Measurements from ENCODE around the gene EXOSC7.
"Not testable (repeated sequence)": the region's sequence is repeated elsewhere in the genome, so short reads cannot be mapped to it uniquely, and the experiment has no call there.

The EXOSC7 gene

GRCh38 chr3:44942202-44942921 is 33.7 kb upstream of the EXOSC7 start:
- 94 to 97% methylated on average over 9 of the region's 9 CpGs for WGBS, 2 experiments
- Histone ChIP-seq H3K27ac (ENCODE audit: insufficient read depth, low read depth, low read length, poor library complexity, severe bottlenecking) (no peak overlapping the region), H3K4me1 (ENCODE audit: control insufficient read depth, insufficient read depth, low read length) (no peaks in the 10 kb centered on the region), H3K9me3 (ENCODE audit: control insufficient read depth, low read length) (no peaks in the 10 kb centered on the region), H3K36me3 (ENCODE audit: control insufficient read depth, insufficient read depth, low read length) (peaks cover 15% of the 10 kb centered on the region), H3K4me3 (ENCODE audit: insufficient read depth, low read depth, low read length) (no peak overlapping the region), H3K27me3 (ENCODE audit: control insufficient read depth, insufficient read depth, low read length, poor library complexity, severe bottlenecking) (no peaks in the 10 kb centered on the region)

DNA sequence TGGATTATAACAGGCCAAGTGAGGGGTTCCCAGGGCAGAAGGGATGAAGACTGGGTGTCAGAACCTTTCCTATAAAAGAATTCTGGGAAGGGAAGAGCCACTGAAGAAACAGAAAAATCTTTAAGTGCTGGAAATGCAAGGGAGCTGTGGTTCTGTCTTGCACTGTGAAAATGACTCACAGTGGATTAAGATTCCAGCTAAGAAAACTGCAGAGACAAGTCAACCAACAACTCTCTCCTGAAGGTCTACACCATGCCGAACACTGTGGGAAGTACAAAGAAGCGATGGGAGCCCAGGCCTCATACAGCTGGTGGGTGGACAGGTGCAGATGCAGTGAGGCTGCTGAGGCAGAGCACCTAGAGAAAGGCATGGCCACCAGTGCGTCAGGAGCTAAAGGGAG is 27.8 kb upstream of the EXOSC7 start:
- Histone ChIP-seq H3K27me3 (ENCODE audit: control insufficient read depth, insufficient read depth, low read length, poor library complexity, severe bottlenecking) (no peaks in the 10 kb centered on the region), H3K4me1 (ENCODE audit: control insufficient read depth, insufficient read depth, low read length) (peaks cover 7% of the 10 kb centered on the region), H3K27ac (ENCODE audit: insufficient read depth, low read depth, low read length, poor library complexity, severe bottlenecking) (no peak overlapping the region), H3K36me3 (ENCODE audit: control insufficient read depth, insufficient read depth, low read length) (peaks cover 7% of the 10 kb centered on the region), H3K9me3 (ENCODE audit: control insufficient read depth, low read length) (no peaks in the 10 kb centered on the region), H3K4me3 (ENCODE audit: insufficient read depth, low read depth, low read length) (no peak overlapping the region)
- WGBS, 2 experiments, result 93 to 96% methylated on average over 3 of the region's 3 CpGs

DNA sequence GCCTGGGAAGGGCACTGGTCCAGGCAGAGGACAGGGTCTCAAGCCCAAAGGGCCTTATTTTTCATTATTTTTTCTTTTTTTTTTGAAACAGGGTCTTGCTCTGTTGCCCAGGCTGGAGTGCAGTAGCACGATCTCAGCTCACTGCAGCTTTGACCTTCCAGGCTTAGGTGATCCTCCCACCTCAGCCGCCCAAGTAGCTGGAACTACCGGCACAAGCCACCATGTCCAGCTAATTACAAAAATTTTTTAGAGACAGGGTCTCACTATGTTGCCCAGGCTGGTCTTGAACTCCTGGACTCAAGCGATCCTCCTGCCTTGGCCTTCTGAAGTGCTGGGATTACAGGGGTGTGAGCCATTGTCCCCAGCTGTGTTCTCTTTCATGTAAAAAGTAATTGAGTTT is 26.3 kb upstream of the EXOSC7 start:
- H3K27ac ChIP-seq (ENCODE audit: insufficient read depth, low read depth, low read length, poor library complexity, severe bottlenecking); H3K4me1 ChIP-seq (ENCODE audit: control insufficient read depth, insufficient read depth, low read length); H3K36me3 ChIP-seq (ENCODE audit: control insufficient read depth, insufficient read depth, low read length); H3K27me3 ChIP-seq (ENCODE audit: control insufficient read depth, insufficient read depth, low read length, poor library complexity, severe bottlenecking); H3K4me3 ChIP-seq (ENCODE audit: insufficient read depth, low read depth, low read length); H3K9me3 ChIP-seq (ENCODE audit: control insufficient read depth, low read length): not testable (repeated sequence)
- 87 to 92% methylated on average over 4 of the region's 4 CpGs for WGBS, 2 experiments

DNA sequence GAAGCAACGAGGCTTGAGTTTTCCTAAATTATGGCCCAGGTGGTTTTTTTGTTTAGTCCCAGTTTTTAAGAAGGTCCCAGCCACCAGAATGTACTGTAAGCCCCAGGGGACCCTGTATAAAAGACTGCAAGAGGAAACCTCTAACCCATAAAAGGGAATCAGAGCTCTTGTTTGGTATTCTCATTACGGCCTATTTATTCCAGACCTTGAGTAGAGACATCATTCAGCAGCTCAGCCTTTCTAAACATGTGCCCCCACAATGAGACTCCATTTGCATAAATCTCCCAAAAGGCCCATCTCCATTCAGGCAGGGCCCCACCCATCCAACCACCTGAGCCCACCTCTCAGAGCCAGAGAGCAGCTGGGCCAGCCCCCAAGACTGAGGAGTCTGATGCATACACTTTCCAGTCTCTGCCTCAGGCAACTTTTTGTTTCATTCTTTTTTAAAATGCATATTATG is 25.7 kb upstream of the EXOSC7 start:
- Histone ChIP-seq H3K27ac (ENCODE audit: insufficient read depth, low read depth, low read length, poor library complexity, severe bottlenecking) (peak overlapping the region; percentile 20), H3K4me3 (ENCODE audit: insufficient read depth, low read depth, low read length) (no peak overlapping the region), H3K36me3 (ENCODE audit: control insufficient read depth, insufficient read depth, low read length) (no peaks in the 10 kb centered on the region), H3K27me3 (ENCODE audit: control insufficient read depth, insufficient read depth, low read length, poor library complexity, severe bottlenecking) (no peaks in the 10 kb centered on the region), H3K4me1 (ENCODE audit: control insufficient read depth, insufficient read depth, low read length) (peaks cover 7% of the 10 kb centered on the region), H3K9me3 (ENCODE audit: control insufficient read depth, low read length) (no peaks in the 10 kb centered on the region)
- 69 to 70% methylated on average over 2 of the region's 2 CpGs for WGBS, 2 experiments

DNA sequence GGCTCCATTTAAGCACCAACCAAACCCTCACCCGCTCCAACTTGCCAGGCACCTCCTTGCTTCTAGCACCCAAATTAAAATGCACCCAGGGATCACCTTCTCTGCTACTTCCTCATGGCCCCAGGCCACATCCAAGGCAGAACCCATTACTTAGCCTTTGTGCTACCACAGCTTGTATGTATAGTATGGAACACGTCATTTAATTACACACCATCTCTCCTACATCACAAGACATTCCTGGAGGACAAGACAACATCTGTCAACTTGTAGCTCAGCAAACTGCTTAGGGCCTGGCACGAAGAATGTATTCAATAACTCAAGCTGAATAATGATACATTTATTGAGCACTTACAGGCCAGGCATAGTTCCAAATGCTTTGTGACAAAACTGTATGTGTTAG is 23.4 kb upstream of the EXOSC7 start:
- Histone ChIP-seq H3K27me3 (ENCODE audit: control insufficient read depth, insufficient read depth, low read length, poor library complexity, severe bottlenecking) (no peaks in the 10 kb centered on the region), H3K9me3 (ENCODE audit: control insufficient read depth, low read length) (no peaks in the 10 kb centered on the region), H3K36me3 (ENCODE audit: control insufficient read depth, insufficient read depth, low read length) (no peaks in the 10 kb centered on the region), H3K4me3 (ENCODE audit: insufficient read depth, low read depth, low read length) (no peak overlapping the region), H3K27ac (ENCODE audit: insufficient read depth, low read depth, low read length, poor library complexity, severe bottlenecking) (no peak overlapping the region), H3K4me1 (ENCODE audit: control insufficient read depth, insufficient read depth, low read length) (peaks cover 7% of the 10 kb centered on the region)
- 95 to 96% methylated on average over 3 of the region's 3 CpGs for WGBS, 2 experiments

DNA sequence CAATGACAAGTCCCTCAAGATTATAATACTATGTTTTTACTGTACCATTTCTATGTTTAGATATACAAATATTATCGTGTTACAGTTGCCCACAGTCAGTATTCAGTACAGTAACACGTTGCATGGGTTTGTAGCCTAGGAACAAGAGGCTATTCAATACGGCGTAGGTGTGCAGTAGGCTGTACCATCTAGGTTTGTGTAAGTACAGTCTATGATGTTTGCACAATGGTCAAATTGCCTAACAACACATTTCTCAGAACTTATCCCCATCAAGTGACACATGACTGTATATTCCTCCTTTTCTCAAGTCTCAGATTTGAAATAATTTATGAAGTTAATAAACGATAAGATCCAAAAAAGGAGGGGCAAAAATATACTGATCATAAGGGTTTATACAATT is 21.7 kb upstream of the EXOSC7 start:
- Histone ChIP-seq H3K4me1 (ENCODE audit: control insufficient read depth, insufficient read depth, low read length) (peaks cover 7% of the 10 kb centered on the region), H3K27ac (ENCODE audit: insufficient read depth, low read depth, low read length, poor library complexity, severe bottlenecking) (no peak overlapping the region), H3K4me3 (ENCODE audit: insufficient read depth, low read depth, low read length) (no peak overlapping the region), H3K9me3 (ENCODE audit: control insufficient read depth, low read length) (no peaks in the 10 kb centered on the region), H3K27me3 (ENCODE audit: control insufficient read depth, insufficient read depth, low read length, poor library complexity, severe bottlenecking) (no peaks in the 10 kb centered on the region), H3K36me3 (ENCODE audit: control insufficient read depth, insufficient read depth, low read length) (no peaks in the 10 kb centered on the region)
- 93 to 97% methylated on average over 4 to 5 of the region's 5 CpGs for WGBS, 2 experiments

DNA sequence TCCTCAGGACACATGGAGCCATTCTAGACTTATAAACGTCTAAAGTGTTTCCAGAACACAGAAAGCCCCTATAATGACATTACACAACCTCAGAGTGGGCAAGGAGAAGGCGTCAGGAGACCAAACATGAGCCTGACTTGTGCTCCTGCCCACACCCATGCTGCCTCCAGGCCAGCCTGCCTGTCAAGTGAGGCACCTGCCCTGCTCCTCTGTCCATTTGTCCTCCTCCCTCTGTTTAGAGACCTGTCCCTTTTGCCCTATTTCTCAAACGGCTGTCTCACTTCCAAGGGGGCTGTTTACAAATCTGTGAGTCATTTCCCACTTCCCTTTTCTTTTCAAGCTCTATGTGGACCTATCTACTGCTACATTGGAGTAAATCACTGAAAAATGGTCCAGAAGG is 21.1 kb upstream of the EXOSC7 start:
- Histone ChIP-seq H3K4me1 (ENCODE audit: control insufficient read depth, insufficient read depth, low read length) (peaks cover 6% of the 10 kb centered on the region), H3K4me3 (ENCODE audit: insufficient read depth, low read depth, low read length) (no peak overlapping the region), H3K36me3 (ENCODE audit: control insufficient read depth, insufficient read depth, low read length) (no peaks in the 10 kb centered on the region), H3K9me3 (ENCODE audit: control insufficient read depth, low read length) (no peaks in the 10 kb centered on the region), H3K27me3 (ENCODE audit: control insufficient read depth, insufficient read depth, low read length, poor library complexity, severe bottlenecking) (no peaks in the 10 kb centered on the region), H3K27ac (ENCODE audit: insufficient read depth, low read depth, low read length, poor library complexity, severe bottlenecking) (no peak overlapping the region)
- 78 to 84% methylated on average over 3 of the region's 3 CpGs for WGBS, 2 experiments

- Histone ChIP-seq H3K4me1 (ENCODE audit: control insufficient read depth, insufficient read depth, low read length) (no peaks in the 10 kb centered on the region), H3K27ac (ENCODE audit: insufficient read depth, low read depth, low read length, poor library complexity, severe bottlenecking) (no peak overlapping the region), H3K4me3 (ENCODE audit: insufficient read depth, low read depth, low read length) (no peak overlapping the region), H3K36me3 (ENCODE audit: control insufficient read depth, insufficient read depth, low read length) (no peaks in the 10 kb centered on the region), H3K27me3 (ENCODE audit: control insufficient read depth, insufficient read depth, low read length, poor library complexity, severe bottlenecking) (no peaks in the 10 kb centered on the region), H3K9me3 (ENCODE audit: control insufficient read depth, low read length) (no peaks in the 10 kb centered on the region)
- 87 to 96% methylated on average over 1 of the region's 1 CpG for WGBS, 2 experiments
These were observed 20.1 kb upstream of the EXOSC7 start for GRCh38 chr3:44955917-44956316.

DNA sequence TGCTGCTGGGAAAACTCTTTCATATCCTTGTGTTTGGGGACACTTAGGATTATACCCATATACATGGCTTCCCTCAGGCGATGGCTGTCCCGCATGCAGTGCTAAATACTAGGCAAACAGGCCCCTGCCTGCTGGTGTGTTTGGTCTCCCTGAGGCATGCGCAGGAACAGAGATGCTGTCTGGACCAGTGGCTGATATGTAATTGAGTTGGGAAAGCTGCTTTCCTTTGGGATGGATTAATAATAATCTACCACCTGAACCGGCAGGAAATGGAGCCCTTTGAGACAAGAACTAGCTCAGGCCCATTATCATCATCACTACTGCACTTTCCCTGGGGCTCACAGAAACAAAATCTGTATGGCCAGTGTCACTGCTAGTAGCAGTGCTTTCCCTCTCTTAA is 18.1 kb upstream of the EXOSC7 start:
- no peaks in the 10 kb centered on the region for H3K27me3 ChIP-seq (ENCODE audit: control insufficient read depth, insufficient read depth, low read length, poor library complexity, severe bottlenecking)
- 91 to 96% methylated on average over 4 of the region's 4 CpGs for WGBS, 2 experiments
- no peaks in the 10 kb centered on the region for H3K4me1 ChIP-seq (ENCODE audit: control insufficient read depth, insufficient read depth, low read length)
- no peaks in the 10 kb centered on the region for H3K9me3 ChIP-seq (ENCODE audit: control insufficient read depth, low read length)
- H3K4me3 ChIP-seq (ENCODE audit: insufficient read depth, low read depth, low read length), result no peak overlapping the region
- H3K27ac ChIP-seq (ENCODE audit: insufficient read depth, low read depth, low read length, poor library complexity, severe bottlenecking), result no peak overlapping the region
- no peaks in the 10 kb centered on the region for H3K36me3 ChIP-seq (ENCODE audit: control insufficient read depth, insufficient read depth, low read length)

GRCh38 chr3:44958386-44958785 is 17.7 kb upstream of the EXOSC7 start:
- no peak overlapping the region for H3K4me3 ChIP-seq (ENCODE audit: insufficient read depth, low read depth, low read length)
- no peak overlapping the region for H3K27ac ChIP-seq (ENCODE audit: insufficient read depth, low read depth, low read length, poor library complexity, severe bottlenecking)
- H3K27me3 ChIP-seq (ENCODE audit: control insufficient read depth, insufficient read depth, low read length, poor library complexity, severe bottlenecking), result no peaks in the 10 kb centered on the region
- no peaks in the 10 kb centered on the region for H3K4me1 ChIP-seq (ENCODE audit: control insufficient read depth, insufficient read depth, low read length)
- H3K36me3 ChIP-seq (ENCODE audit: control insufficient read depth, insufficient read depth, low read length), result no peaks in the 10 kb centered on the region
- 93 to 96% methylated on average over 7 of the region's 7 CpGs for WGBS, 2 experiments
- no peaks in the 10 kb centered on the region for H3K9me3 ChIP-seq (ENCODE audit: control insufficient read depth, low read length)

Data from ectodermal cell (in vitro differentiated cells).